Measurements from ENCODE around the gene APMAP.

APMAP gene

GRCh38 chr20:24992487-24993205 is at the start of gene APMAP:
Gene APMAP (minus strand): TSS chr20:24992751. CDS start chr20:24992688, 63 bp downstream.
- peak; percentile 88 to 96 for DNase-seq (ENCODE audit: low read depth in 1 of 2, low spot score in 1 of 2)

DNA sequence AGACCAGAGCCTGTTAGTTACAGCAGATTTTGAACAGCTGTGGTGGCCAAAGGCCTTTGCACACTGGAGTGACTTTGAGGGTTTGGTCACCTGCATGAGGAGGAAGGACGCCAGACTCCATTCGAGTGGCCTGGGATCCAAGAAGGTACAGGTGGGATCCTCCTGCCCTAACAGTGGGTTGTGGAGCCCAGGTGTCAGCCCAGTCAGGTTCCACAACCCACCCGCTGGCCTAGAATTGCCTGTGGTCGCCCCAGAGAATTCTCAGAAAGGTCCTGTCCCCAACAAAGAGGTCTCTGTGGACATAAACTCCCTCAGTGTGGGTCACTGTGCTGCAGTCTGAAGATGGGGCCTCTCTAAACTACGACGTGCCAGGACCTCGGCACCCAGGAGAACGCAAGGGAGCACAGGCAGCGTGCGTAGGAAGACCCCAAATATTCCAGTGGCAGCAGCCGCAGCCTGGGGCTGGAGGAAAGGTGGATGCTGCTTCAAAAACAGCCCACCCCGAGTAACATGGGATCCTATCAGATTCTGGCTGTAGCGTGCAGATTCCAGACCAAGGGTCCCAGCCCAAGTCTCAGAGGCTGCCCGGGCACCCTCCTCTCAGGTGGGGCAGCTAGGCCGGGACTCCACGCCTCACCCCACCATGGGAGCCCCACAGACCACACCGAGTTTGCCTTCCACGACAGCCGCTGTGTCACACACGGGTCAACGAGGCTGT is 49.4 kb upstream of the APMAP start:
- DNase-seq (ENCODE audit: low read depth in 1 of 2, low spot score in 1 of 2): no peak

- DNase-seq (ENCODE audit: low read depth in 1 of 2, low spot score in 1 of 2): no peak
These were observed 47.9 kb upstream of the APMAP start for GRCh38 chr20:25040438-25040831.

DNA sequence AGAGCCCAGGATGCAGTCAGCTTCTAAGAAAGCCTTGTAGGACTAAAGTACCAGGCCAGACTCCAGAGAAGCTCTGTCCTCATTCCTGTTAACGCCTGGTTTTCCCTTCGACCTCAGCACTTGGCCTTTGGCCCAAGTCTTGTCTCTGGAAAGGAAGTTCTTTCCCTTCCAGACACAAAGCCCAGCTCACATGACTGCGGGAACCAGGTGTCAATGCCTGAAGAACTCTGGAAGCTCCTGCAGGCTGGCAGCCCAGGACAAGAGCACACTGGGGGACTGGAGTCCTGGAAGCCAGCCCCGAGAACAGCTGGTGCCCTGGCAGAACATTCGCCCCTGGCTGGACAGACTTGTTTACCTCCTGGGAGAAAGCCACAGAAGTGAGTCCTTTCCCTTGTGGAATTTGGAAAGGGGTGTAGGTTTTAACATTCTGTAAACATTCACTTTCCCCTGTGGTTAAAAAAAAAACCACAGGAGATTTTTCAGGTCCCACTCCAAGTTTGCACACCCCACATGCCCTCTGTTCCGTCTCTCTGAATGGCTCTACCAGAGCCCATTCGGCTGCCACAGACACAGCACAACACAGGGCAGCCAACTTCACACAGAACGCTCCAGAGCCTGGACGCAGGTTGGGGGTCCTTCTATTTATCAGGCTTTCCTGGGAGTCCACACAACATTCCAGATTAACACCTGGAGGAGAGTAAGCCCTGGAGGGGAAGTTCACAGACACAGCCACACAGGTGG is 47.3 kb upstream of the APMAP start:
- DNase-seq (ENCODE audit: low read depth in 1 of 2, low spot score in 1 of 2): no peak

DNA sequence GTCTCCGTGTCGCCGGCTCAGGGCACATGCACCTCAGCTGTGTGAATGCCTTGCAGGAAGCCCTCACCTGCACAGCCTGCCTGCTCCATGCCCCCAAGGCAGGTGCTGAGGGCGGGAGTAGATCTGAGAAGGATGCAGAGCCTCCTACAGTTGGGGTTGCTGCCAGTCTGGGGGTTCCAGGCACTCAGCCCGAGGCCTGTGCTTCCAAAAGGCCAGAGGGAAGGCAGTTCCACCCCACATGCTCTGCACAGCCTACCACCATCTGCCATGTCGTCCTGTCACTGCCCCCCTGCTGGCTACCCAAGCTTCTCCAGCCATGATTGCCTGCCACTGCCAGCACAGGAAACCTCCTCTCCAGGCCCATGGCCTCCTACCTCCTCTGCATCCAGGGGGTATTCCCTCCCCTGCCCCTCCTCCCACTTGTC is 46.1 kb upstream of the APMAP start:
- no peak for DNase-seq (ENCODE audit: low read depth in 1 of 2, low spot score in 1 of 2)

DNA sequence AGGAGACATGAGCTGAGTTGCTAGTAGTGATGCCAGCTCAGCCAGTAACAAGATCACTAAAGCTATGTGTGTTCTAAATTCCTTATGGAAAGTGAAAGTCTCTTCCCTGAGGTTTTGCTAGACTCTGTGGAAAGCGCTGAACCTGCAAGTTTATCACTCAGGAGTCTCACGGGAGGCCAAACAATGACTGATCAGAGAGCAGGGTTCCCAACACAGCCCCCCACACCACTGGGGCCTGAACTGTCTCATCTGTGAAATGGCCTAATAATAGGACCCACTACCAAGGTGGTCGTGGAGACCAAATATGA is 45.5 kb upstream of the APMAP start:
- DNase-seq (ENCODE audit: low read depth in 1 of 2, low spot score in 1 of 2): no peak

DNA sequence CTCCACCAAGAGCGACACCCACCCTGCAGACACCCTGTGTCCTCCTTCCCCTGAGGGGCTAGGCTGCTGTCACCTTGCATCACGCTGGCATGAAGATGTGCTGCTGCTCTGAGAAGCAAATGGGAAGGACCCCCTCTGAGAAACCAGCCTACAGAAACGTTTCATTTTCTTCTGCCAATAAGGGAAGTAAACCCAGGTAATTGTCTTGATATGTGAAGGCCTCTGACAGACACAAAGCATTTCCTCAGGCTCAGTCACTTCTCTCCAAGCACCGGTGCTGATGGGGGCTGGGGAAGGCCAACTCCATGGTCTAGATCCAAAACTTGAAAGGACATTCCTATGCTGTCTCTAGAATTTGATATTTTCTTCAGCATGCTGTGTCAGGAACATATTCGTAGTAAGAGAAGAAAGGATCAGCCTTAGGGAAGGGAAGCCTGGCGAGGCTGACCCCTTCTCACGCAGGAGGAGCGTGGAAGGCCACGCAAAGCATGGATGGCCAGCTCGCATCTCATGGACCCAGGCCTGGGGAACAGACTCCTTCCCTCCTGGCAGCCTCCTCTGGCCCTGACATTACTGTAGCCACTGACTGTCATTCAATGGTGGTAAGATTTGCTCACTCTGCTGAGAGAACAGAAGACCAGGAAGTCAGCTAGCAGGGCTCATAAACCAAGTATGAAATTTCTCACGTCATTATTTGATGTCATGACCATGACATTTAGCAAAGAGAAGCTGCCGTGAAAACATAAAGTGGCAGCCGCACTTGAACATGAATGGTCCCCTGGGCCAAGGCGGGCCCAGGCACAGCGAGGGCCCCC is 44.9 kb upstream of the APMAP start:
- DNase-seq (ENCODE audit: low read depth in 1 of 2, low spot score in 1 of 2): no peak

- DNase-seq (ENCODE audit: low read depth in 1 of 2, low spot score in 1 of 2): no peak
These were observed 43.9 kb upstream of the APMAP start for GRCh38 chr20:25036331-25036936.

- DNase-seq (ENCODE audit: low read depth in 1 of 2, low spot score in 1 of 2): no peak
These were observed 43.4 kb upstream of the APMAP start for GRCh38 chr20:25035921-25036320.

DNA sequence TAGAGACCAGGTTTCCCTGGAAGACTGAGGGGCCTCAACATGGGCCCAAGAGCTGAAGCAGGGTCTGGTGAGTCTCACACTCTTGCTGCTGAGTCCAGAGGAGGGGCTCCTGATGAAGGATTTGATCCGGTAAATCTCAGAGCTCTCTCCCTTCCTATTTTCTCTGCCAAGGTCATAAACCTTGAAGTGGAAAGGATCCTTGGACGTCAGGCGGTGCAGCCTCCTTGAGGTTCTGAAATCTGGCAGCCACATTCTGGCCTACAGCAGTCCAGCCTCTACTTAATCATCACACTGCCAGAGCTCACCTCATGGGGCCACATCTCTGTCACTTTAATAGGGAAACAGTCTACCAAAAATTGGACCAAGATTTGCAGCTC is 41.4 kb upstream of the APMAP start:
- DNase-seq (ENCODE audit: low read depth in 1 of 2, low spot score in 1 of 2): no peak

DNA sequence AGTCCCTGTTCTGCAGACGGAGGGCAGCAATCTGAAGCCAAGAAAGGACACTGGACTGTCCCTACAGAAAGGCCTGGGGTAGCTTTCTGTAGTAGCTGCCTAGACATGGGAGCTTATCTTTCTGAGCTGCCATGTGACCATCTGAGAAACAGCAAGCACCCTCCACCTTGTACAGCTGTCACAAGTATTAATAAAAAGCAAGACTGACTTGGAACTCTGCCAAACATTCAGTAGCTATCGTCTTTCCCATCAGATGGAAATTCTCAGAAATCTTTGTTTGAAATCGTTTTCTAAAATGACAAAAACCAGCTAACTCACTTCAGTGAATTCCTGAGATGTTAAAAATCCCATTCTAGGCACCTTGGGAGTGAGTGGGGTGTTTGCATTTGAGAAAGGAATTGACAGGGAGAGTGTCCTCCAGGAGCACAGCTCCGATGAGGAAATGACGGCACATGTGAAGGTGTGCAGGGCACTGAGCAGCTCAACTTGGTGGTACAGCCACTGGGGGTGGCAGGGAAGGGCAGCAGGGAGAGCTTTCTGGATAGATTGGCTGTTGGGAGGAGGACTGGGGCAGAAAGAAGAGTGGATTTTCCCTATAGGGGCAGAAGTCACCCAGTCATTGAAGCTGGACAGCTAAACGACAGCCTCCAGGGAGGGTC is 40.8 kb upstream of the APMAP start:
- DNase-seq (ENCODE audit: low read depth in 1 of 2, low spot score in 1 of 2): no peak

- no peak for DNase-seq (ENCODE audit: low read depth in 1 of 2, low spot score in 1 of 2)
These were observed 40.1 kb upstream of the APMAP start for GRCh38 chr20:25032478-25033264.

DNA sequence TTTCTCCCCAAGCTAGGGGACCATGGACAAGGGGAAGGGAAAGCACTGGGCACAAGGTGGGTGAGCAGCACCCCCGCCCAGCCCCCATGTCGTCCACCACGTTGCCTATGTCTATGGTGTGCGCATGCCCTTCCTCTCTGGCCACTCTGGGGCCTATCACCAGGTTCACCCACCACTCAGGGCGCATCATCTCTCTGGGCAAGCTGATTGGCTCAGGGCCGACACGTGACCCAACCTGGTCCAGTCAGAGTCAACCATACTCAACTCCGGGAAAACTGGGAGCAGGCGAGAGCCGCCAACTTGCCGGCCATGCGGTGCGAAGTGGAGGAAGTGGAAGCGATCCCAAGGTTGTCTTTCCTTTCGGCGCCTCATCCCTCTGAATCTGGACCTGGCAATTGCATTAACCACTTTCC is 39.5 kb upstream of the APMAP start:
- DNase-seq (ENCODE audit: low read depth in 1 of 2, low spot score in 1 of 2): no peak

DNA sequence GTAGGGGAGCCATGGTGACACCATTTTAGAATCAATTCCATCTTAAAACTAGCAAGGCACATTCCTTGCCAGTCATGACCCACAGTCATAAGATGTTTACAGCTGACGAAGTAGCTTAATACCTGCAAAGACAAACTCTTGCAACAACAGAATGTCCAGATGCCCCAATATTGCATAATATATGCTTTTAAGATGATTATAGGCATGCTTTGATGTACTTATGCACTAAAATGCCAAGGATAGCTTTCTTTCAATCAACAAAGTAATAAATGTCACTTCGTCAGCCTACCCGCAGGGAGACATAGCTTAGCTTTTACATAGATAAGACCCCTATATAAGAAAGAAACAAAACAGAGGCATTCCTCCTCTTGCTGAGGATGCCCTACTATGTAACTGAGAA is 38.7 kb upstream of the APMAP start:
- DNase-seq (ENCODE audit: low read depth in 1 of 2, low spot score in 1 of 2): no peak

DNA sequence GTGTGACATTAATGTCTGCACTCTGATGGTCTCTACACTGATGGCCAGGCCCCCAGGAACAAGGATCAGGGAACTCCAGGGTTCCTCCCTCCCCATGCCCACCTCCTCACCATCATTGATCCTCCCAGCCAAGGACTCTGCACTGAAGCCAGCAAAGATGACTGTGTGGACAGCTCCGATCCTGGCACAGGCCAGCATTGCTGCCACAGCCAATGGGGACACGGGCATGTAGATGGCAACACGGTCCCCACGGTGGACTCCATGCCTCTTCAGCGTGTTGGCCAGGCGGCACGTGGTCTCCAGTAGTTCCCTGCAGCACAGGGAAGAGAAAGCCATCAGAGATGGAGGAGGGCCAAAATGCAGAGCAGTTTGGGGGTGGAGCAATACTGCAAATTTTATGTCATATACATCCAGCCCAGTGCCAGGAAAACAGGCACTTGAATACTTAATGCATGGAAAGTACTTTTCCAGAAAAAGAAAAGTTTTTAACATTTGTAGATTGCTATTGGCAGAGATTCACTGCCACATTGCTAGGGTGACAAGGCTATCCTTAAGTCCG is 38.2 kb upstream of the APMAP start:
- no peak for DNase-seq (ENCODE audit: low read depth in 1 of 2, low spot score in 1 of 2)

GRCh38 chr20:25030007-25030648 is 37.6 kb upstream of the APMAP start:
- DNase-seq (ENCODE audit: low read depth in 1 of 2, low spot score in 1 of 2): no peak

GRCh38 chr20:25025986-25026605 is 33.5 kb upstream of the APMAP start:
- no peak for DNase-seq (ENCODE audit: low read depth in 1 of 2, low spot score in 1 of 2)

DNA sequence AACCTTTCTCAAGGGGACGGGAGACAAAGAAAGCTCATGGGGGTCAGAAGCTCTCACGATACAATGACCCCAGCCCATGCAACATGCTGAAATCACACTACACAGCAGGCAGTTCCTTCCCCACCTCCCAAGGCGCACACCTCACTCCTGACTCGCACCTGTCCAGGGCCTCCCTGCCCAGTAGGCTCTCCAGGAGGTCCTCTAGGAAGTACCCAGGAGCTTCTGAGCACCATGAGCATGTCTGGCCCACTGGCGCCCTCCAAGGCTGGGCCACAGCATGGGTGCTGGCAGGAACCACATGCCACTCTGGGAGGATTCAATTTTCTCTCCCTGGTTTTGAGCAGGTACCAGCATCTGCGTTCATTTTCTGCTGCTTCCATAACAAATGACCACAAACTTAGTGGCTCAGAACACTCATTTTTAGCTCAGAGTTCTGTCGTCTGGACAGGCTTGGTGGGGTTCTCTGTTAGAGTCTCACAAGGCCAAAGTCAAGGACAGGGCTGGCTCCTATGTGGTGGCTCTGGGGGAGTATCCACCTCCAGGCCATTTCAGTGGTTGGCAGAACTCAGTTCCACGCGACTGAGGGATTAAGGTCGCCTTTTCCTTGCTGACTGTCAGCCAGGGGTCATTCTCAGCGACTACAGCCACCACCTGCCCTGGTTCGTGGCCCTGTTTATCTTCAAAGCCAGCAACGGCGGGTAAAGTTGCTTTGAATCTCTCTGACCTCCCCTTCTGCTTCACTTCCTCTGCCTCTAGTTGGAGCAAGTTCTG is 32.7 kb upstream of the APMAP start:
- DNase-seq (ENCODE audit: low read depth in 1 of 2, low spot score in 1 of 2): no peak
